ENCODE measurements around the gene LPAR2. TPM values are rescaled to one million over a fixed set of nuclear protein-coding genes. Genes with fewer than 3 reads are reported as not detected.

LPAR2 gene
- total and polyA plus RNA-seq, 2 donors (not counting 1 experiment from before 2014, with no cell fraction given), result 0.81 to 1.5 TPM

DNA sequence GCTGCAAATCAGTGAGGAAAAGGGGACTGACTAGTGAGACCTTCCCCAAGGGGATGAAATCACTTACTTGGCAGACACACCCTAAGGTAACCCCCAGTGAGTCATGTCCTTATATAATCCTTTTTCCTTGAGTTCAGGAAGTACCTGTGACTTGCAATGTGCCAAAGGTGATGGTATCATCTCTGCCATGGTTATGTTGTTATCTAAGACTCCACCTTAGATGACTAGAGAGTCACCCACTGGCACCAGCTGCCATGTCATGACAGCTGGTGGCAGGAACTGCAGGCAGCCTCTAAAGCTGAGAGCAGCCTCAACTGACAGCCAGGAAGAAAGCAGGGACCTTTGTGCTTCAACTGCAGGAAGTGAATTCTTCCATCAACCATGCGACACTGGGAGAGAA is 22.0 kb downstream of the LPAR2 start:
- peak in 1 of 2 donors; percentile 33 for DNase-seq (ENCODE audit: low read depth in 2 of 2)
- no peak overlapping the region for H3K27ac ChIP-seq (ENCODE audit: insufficient read depth, low read length)
- H3K9ac ChIP-seq (ENCODE audit: insufficient read depth, low read length), result no peak overlapping the region
- TF ChIP-seq EZH2 (IDR thresholded peaks at IDR 0.05; ENCODE audit: low read length, missing control alignments), result no peak
- TF ChIP-seq, protein P1, sequence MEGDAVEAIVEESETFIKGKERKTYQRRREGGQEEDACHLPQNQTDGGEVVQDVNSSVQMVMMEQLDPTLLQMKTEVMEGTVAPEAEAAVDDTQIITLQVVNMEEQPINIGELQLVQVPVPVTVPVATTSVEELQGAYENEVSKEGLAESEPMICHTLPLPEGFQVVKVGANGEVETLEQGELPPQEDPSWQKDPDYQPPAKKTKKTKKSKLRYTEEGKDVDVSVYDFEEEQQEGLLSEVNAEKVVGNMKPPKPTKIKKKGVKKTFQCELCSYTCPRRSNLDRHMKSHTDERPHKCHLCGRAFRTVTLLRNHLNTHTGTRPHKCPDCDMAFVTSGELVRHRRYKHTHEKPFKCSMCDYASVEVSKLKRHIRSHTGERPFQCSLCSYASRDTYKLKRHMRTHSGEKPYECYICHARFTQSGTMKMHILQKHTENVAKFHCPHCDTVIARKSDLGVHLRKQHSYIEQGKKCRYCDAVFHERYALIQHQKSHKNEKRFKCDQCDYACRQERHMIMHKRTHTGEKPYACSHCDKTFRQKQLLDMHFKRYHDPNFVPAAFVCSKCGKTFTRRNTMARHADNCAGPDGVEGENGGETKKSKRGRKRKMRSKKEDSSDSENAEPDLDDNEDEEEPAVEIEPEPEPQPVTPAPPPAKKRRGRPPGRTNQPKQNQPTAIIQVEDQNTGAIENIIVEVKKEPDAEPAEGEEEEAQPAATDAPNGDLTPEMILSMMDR (conservative IDR thresholded peaks at IDR 0.05 in 1 of 2, IDR thresholded peaks at IDR 0.05 in 1 of 2; ENCODE audit: low read depth in 1 of 2, low read length in 2 of 2), result no peak
- no peak overlapping the region for H2AFZ ChIP-seq (ENCODE audit: low read length)
- H4K20me1 ChIP-seq (ENCODE audit: control insufficient read depth, extremely low read depth, insufficient read depth, low read length), result no peaks in the 10 kb centered on the region
- H3K27me3 ChIP-seq (ENCODE audit: control insufficient read depth, insufficient read depth, low read length), result no peaks in the 10 kb centered on the region
- no peak overlapping the region for H3K4me3 ChIP-seq (replicated peaks in 1 of 4; ENCODE audit: control extremely low read depth in 1 of 4, insufficient read depth in 1 of 4, low read depth in 3 of 4, low read length in 4 of 4)
- H3K9me3 ChIP-seq (ENCODE audit: control insufficient read depth, insufficient read depth, low read depth, low read length), result no peaks in the 10 kb centered on the region
- no peaks in the 10 kb centered on the region for H3K4me1 ChIP-seq (ENCODE audit: control insufficient read depth, extremely low read depth, insufficient read depth, low read length)
- no peaks in the 10 kb centered on the region for H3K36me3 ChIP-seq (ENCODE audit: control insufficient read depth, insufficient read depth, low read length)
- no peak overlapping the region for H3K4me2 ChIP-seq (ENCODE audit: extremely low read depth, insufficient read depth, low read length)
- no peaks in the 10 kb centered on the region for H3K79me2 ChIP-seq (ENCODE audit: control insufficient read depth, insufficient read depth, low read length)

DNA sequence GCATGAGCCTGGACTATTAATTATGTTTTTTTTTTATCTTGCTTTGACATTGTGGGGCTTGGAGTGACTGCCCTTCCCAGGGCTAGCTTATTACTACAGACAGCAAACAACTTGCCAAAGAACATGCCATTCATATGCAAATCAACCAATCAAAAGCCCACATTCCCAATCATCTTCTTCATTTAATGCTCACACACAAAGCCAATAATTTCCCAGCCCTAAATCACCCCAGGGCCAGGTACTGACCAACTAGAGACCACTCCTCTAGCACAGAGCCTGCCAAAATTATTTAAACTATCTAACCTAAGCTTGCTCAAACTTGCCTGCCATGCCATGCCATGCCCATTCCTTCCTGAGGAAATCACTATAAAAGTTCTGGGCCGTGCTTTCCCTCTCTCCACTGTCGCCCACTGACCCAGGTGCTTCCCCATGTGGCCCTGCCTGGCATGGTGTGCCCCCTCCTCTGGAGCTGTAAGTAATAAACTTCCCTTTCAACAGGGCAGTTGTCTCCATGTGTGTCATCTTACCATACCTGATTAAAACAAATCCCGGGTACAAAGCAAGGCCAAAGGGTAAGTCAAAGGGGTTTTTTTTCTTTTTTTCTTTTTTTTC is 25.2 kb downstream of the LPAR2 start:
- H3K4me3 ChIP-seq (replicated peaks in 1 of 4; ENCODE audit: control extremely low read depth in 1 of 4, insufficient read depth in 1 of 4, low read depth in 3 of 4, low read length in 4 of 4), result no peak overlapping the region
- H3K27me3 ChIP-seq (ENCODE audit: control insufficient read depth, insufficient read depth, low read length), result no peaks in the 10 kb centered on the region
- H2AFZ ChIP-seq (ENCODE audit: low read length), result no peak overlapping the region
- no peak for TF ChIP-seq EZH2 (IDR thresholded peaks at IDR 0.05; ENCODE audit: low read length, missing control alignments)
- TF ChIP-seq, protein P1 (conservative IDR thresholded peaks at IDR 0.05 in 1 of 2, IDR thresholded peaks at IDR 0.05 in 1 of 2; ENCODE audit: low read depth in 1 of 2, low read length in 2 of 2), result no peak
- H4K20me1 ChIP-seq (ENCODE audit: control insufficient read depth, extremely low read depth, insufficient read depth, low read length), result no peaks in the 10 kb centered on the region
- no peaks in the 10 kb centered on the region for H3K36me3 ChIP-seq (ENCODE audit: control insufficient read depth, insufficient read depth, low read length)
- H3K79me2 ChIP-seq (ENCODE audit: control insufficient read depth, insufficient read depth, low read length), result no peaks in the 10 kb centered on the region
- DNase-seq (ENCODE audit: low read depth in 2 of 2), result no peak
- H3K4me1 ChIP-seq (ENCODE audit: control insufficient read depth, extremely low read depth, insufficient read depth, low read length), result no peaks in the 10 kb centered on the region
- H3K9me3 ChIP-seq (ENCODE audit: control insufficient read depth, insufficient read depth, low read depth, low read length), result no peaks in the 10 kb centered on the region
- no peak overlapping the region for H3K9ac ChIP-seq (ENCODE audit: insufficient read depth, low read length)
- no peak overlapping the region for H3K4me2 ChIP-seq (ENCODE audit: extremely low read depth, insufficient read depth, low read length)
- no peak overlapping the region for H3K27ac ChIP-seq (ENCODE audit: insufficient read depth, low read length)

DNA sequence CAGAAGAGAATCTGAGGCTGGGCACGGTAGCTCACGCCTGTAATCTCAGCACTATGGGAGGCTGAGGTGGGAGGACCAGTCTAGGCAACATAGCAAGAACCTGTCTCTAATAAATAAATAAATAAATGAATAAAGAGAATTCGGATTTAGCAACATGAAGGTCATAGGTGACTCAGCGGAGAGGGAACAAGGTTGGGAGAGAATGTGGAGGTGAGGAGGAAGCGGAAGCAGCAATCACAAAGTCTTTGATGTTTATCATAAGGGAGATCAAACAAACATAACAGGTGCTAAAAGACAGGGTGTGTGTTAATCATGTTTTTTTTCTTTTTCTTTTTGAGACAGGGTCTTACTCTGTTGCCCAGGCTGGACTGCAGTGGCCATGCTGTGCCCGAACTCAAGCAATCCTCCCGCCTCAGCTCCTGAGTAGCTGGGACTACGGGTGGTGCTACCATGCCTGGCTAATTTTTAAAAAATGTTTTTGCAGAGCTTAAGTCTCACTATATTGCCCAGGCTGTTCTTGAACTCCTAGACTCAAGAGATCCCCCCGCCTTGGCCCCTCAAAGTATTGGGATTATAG is 25.8 kb downstream of the LPAR2 start:
- H3K27ac ChIP-seq (ENCODE audit: insufficient read depth, low read length), result no peak overlapping the region
- H3K9ac ChIP-seq (ENCODE audit: insufficient read depth, low read length), result no peak overlapping the region
- H3K27me3 ChIP-seq (ENCODE audit: control insufficient read depth, insufficient read depth, low read length), result no peaks in the 10 kb centered on the region
- H3K36me3 ChIP-seq (ENCODE audit: control insufficient read depth, insufficient read depth, low read length), result no peaks in the 10 kb centered on the region
- no peaks in the 10 kb centered on the region for H3K79me2 ChIP-seq (ENCODE audit: control insufficient read depth, insufficient read depth, low read length)
- no peaks in the 10 kb centered on the region for H4K20me1 ChIP-seq (ENCODE audit: control insufficient read depth, extremely low read depth, insufficient read depth, low read length)
- no peaks in the 10 kb centered on the region for H3K9me3 ChIP-seq (ENCODE audit: control insufficient read depth, insufficient read depth, low read depth, low read length)
- no peak overlapping the region for H3K4me2 ChIP-seq (ENCODE audit: extremely low read depth, insufficient read depth, low read length)
- DNase-seq (ENCODE audit: low read depth in 2 of 2), result no peak
- H3K4me1 ChIP-seq (ENCODE audit: control insufficient read depth, extremely low read depth, insufficient read depth, low read length), result no peaks in the 10 kb centered on the region
- no peak for TF ChIP-seq EZH2 (IDR thresholded peaks at IDR 0.05; ENCODE audit: low read length, missing control alignments)
- TF ChIP-seq, protein P1 (conservative IDR thresholded peaks at IDR 0.05 in 1 of 2, IDR thresholded peaks at IDR 0.05 in 1 of 2; ENCODE audit: low read depth in 1 of 2, low read length in 2 of 2), result no peak
- H3K4me3 ChIP-seq (replicated peaks in 1 of 4; ENCODE audit: control extremely low read depth in 1 of 4, insufficient read depth in 1 of 4, low read depth in 3 of 4, low read length in 4 of 4), result no peak overlapping the region
- H2AFZ ChIP-seq (ENCODE audit: low read length), result no peak overlapping the region
